ENCODE results near the gene BIN1.

- TF ChIP-seq POLR2A (IDR thresholded peaks at IDR 0.05; ENCODE audit: low read depth, low read length) (no peak), POLR2AphosphoS5 (IDR thresholded peaks at IDR 0.05; ENCODE audit: low read depth, low read length) (no peak), TAF1 (IDR thresholded peaks at IDR 0.05; ENCODE audit: low read depth, low read length) (no peak), PAX5 (IDR thresholded peaks at IDR 0.05; ENCODE audit: insufficient read depth, low read length, severe bottlenecking) (no peak), POU2F2 (IDR thresholded peaks at IDR 0.05; ENCODE audit: low read depth, low read length) (no peak), SPI1 (IDR thresholded peaks at IDR 0.05; ENCODE audit: low read depth, low read length) (no peak)
Measured at GRCh38 chr2:127076924-127077323, 30.0 kb downstream of the BIN1 start.

Data from GM12891 (cell line).